Measurements from ENCODE around the gene TOR4A. TPM values are rescaled to one million over a fixed set of nuclear protein-coding genes. Genes with fewer than 3 reads are reported as not detected.

Gene TOR4A
- total and polyA plus RNA-seq, 9 of the 15 experiments (the other 6 are each of a cell fraction or from before 2014, with no cell fraction given), result 3.9 to 49.2 (median 8.8) TPM

DNA sequence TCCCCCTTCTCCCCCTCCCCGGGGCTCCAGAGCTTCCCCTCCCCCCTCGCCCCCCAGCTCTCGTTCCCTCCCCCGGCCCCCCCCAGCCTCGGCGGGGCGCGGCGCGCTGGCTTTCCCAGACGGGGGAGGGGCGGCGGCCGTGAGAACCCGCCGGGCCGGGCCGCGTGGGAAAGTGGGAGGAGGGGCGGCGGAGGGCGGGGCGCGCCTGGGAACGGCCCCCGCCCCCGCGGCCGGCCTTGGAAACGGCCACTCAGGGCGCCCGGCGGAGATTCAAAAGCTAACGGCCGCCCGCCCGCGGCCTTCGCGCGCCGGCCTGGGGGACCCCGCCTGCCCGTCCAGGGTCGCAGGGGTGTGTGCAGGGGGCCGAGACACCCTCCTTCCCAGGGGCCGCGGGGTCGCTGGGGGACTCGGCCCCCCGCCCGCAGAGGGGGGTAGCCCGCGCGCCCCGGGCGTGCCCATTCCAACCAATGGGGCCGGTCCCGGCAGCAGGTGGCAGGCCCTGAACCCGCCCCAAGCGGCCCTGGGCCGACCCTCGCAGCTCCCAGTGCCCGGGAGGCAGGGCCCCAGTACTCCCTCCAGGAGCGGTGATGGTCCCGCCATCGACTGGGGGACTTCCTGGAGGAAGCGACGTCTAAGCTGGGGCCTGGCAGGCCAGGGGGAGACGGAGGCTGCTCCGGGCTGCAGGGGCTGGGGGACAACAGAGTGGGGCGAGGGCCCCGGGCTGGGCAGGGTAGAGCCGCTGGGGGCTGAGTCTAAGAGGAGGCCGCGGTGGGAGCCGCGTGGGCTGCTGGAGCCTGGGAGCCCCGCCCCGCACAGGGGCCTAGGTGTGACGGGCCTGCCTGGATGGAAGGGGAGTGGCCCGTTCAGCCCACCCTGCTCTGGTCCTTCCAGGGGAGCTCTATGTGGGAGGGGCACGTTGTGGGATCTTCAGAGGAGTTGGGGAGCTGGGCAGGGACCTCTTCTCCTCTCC is 38.8 kb downstream of the TOR4A start:
- in situ Hi-C loops (cut with MboI) (no loop called here), intact Hi-C loops (cut with micrococcal nuclease) (no loop called here)
- peak; percentile 76 for ATAC-seq
- peak overlapping the region; percentile 55 for H3K4me2 ChIP-seq (ENCODE audit: insufficient read depth, low read length)
- H3K4me3 ChIP-seq, result peak overlapping the region; percentile 45
- no peaks in the 10 kb centered on the region for H3K27me3 ChIP-seq (ENCODE audit: control insufficient read depth in 2 of 2, insufficient read depth in 2 of 2, low read length in 2 of 2)
- peak overlapping the region; percentile 87 to 93; a peak in 3 of 4 replicates for H3K9ac ChIP-seq (ENCODE audit: insufficient read depth in 1 of 2, low read depth in 2 of 2, low read length in 2 of 2)
- FAIRE-seq, result no peak
- no peaks in the 10 kb centered on the region for H3K9me3 ChIP-seq (replicated peaks; ENCODE audit: control insufficient read depth, insufficient read depth, low read depth, low read length)
- WGBS (ENCODE audit: insufficient coverage, low coverage, missing lambda C conversion rate), result 13% methylated on average over 32 of the region's 83 CpGs
- POLR2A ChIA-PET, result interaction anchor here (0.6 to 1.2 kb wide), 7 partner anchors 13 to 165 kb away, joined by 3 to 8 read pairs (median 3); partner anchors contain the start of gene NRARP
- CTCF ChIA-PET (ENCODE audit: low intra/inter-chr PET ratio), result no interaction called here
- H3K9me1 ChIP-seq (ENCODE audit: control insufficient read depth, insufficient read depth, low read length), result no peaks in the 10 kb centered on the region
- H3K4me1 ChIP-seq (replicated peaks in 1 of 2; ENCODE audit: control insufficient read depth in 2 of 2, insufficient read depth in 2 of 2, low read length in 2 of 2), result peaks cover 12 to 97% of the 10 kb centered on the region in 2 experiments
- H3K36me3 ChIP-seq (ENCODE audit: control insufficient read depth, insufficient read depth, low read length), result no peaks in the 10 kb centered on the region
- DNase-seq (ENCODE audit: extremely low read depth in 1 of 4, low spot score in 3 of 4), result peak; percentile 86 to 95 (median 94)
- BruUV-seq (replicated peaks), result no TSS peak
- 0 out of 2 replicates have a peak, but pooled peaks cover 1% of the 10 kb centered on the region for H4K20me1 ChIP-seq (replicated peaks; ENCODE audit: control insufficient read depth, insufficient read depth, low read length)
- peak overlapping the region; percentile 80 for H2AFZ ChIP-seq (ENCODE audit: low read depth, low read length)
- no peaks in the 10 kb centered on the region for H3K79me2 ChIP-seq (ENCODE audit: control insufficient read depth, insufficient read depth, low read length)
- peak overlapping the region; percentile 91 for H3K27ac ChIP-seq (ENCODE audit: extremely low read depth, low read depth, low read length)
- TF ChIP-seq BCOR (IDR thresholded peaks at IDR 0.05) (peak; percentile 70; the same call in 1 of the 2 replicates), FOXA3 (CRISPR knock-in tag; conservative IDR thresholded peaks at IDR 0.05 in 1 of 2, IDR thresholded peaks at IDR 0.05 in 1 of 2) (no peak), FOXM1 (IDR thresholded peaks at IDR 0.05; ENCODE audit: low read depth) (no peak; the same call in 1 of the 2 replicates), FOXM1 (CRISPR knock-in tag; IDR thresholded peaks at IDR 0.05; ENCODE audit: low read depth) (peak; percentile 90), ARNT (IDR thresholded peaks at IDR 0.05) (no peak), CBX1 (IDR thresholded peaks at IDR 0.05; ENCODE audit: low read depth) (peak; percentile 63), SMARCA4 (IDR thresholded peaks at IDR 0.05) (no peak), CXXC5 (CRISPR knock-in tag; IDR thresholded peaks at IDR 0.05) (peak; percentile 92), TAF1 (IDR thresholded peaks at IDR 0.05; ENCODE audit: control insufficient read depth, extremely low read depth, insufficient read depth, low read length, severe bottlenecking) (peak; percentile 28), SAFB (IDR thresholded peaks at IDR 0.05; ENCODE audit: borderline replicate concordance, low read depth, low read length) (0 out of 2 replicates have a peak, but pooled peaks have one; percentile 39), NRF1 (conservative IDR thresholded peaks at IDR 0.05 in 1 of 2, IDR thresholded peaks at IDR 0.05 in 1 of 2) (peak in 1 of 2 experiments; percentile 10; a peak in 1 of 4 replicates), SMAD4 (CRISPR knock-in tag; conservative IDR thresholded peaks at IDR 0.05) (peak; percentile 80), FOXP1 (CRISPR knock-in tag; IDR thresholded peaks at IDR 0.05) (peak; percentile 21; the same call in 1 of the 2 replicates), CHCHD3 (CRISPR knock-in tag; IDR thresholded peaks at IDR 0.05) (no peak)
- TF ChIP-seq, protein P1, sequence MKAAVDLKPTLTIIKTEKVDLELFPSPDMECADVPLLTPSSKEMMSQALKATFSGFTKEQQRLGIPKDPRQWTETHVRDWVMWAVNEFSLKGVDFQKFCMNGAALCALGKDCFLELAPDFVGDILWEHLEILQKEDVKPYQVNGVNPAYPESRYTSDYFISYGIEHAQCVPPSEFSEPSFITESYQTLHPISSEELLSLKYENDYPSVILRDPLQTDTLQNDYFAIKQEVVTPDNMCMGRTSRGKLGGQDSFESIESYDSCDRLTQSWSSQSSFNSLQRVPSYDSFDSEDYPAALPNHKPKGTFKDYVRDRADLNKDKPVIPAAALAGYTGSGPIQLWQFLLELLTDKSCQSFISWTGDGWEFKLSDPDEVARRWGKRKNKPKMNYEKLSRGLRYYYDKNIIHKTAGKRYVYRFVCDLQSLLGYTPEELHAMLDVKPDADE (conservative IDR thresholded peaks at IDR 0.05; ENCODE audit: control insufficient read depth, low read depth, low read length), result 0 out of 2 replicates have a peak, but pooled peaks have one; percentile 31
- TF ChIP-seq, protein P2, sequence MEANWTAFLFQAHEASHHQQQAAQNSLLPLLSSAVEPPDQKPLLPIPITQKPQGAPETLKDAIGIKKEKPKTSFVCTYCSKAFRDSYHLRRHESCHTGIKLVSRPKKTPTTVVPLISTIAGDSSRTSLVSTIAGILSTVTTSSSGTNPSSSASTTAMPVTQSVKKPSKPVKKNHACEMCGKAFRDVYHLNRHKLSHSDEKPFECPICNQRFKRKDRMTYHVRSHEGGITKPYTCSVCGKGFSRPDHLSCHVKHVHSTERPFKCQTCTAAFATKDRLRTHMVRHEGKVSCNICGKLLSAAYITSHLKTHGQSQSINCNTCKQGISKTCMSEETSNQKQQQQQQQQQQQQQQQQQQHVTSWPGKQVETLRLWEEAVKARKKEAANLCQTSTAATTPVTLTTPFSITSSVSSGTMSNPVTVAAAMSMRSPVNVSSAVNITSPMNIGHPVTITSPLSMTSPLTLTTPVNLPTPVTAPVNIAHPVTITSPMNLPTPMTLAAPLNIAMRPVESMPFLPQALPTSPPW (CRISPR knock-in tag; IDR thresholded peaks at IDR 0.05), result peak; percentile 94
- TF ChIP-seq, protein P3, sequence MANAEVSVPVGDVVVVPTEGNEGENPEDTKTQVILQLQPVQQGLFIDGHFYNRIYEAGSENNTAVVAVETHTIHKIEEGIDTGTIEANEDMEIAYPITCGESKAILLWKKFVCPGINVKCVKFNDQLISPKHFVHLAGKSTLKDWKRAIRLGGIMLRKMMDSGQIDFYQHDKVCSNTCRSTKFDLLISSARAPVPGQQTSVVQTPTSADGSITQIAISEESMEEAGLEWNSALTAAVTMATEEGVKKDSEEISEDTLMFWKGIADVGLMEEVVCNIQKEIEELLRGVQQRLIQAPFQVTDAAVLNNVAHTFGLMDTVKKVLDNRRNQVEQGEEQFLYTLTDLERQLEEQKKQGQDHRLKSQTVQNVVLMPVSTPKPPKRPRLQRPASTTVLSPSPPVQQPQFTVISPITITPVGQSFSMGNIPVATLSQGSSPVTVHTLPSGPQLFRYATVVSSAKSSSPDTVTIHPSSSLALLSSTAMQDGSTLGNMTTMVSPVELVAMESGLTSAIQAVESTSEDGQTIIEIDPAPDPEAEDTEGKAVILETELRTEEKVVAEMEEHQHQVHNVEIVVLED (CRISPR knock-in tag; IDR thresholded peaks at IDR 0.05), result 0 out of 2 replicates have a peak, but pooled peaks have one; percentile 22
